Neural cell (in vitro differentiated cells): ENCODE measurements around the gene MICB. TPM values are rescaled to one million over a fixed set of nuclear protein-coding genes. Genes with fewer than 3 reads are reported as not detected.

Experiments used
- H2AFZ ChIP-seq: fragments of 200-600, 300-800 bp; sonication (generic), shearing (Covaris generic); 2 replicates; pipeline ENCODE4 v1.6.0; 2014; ENCODE audit warnings: low read depth, mild to moderate bottlenecking, antibody characterized with exemption, low read length, moderate library complexity
- H3F3A ChIP-seq: fragments of 200-600 bp; shearing (Covaris generic); 2 replicates; pipeline ENCODE4 v1.6.1; 2016; ENCODE audit warnings: mild to moderate bottlenecking, moderate library complexity, mixed read lengths, antibody characterized with exemption, low read length; ENCODE audit not compliant: insufficient read depth, poor library complexity, severe bottlenecking
- H3K27ac ChIP-seq: fragments of 200-600, 300-800 bp; sonication (generic), shearing (Covaris generic); 2 replicates; pipeline ENCODE4 v1.5.1; 2014; ENCODE audit warnings: mild to moderate bottlenecking, low read length, moderate library complexity
- H3K27me3 ChIP-seq: fragments of 300-800, 200-600 bp; sonication (generic), shearing (Covaris generic); 2 replicates; pipeline ENCODE4 v1.6.0; 2014; ENCODE audit warnings: mild to moderate bottlenecking, low read depth, low read length, moderate library complexity; ENCODE audit not compliant: insufficient read depth
- H3K36me3 ChIP-seq: fragments of 300-800, 200-600 bp; sonication (generic), shearing (Covaris generic); 2 replicates; pipeline ENCODE4 v1.5.1; 2014; ENCODE audit warnings: mild to moderate bottlenecking, antibody characterized with exemption, low read length, moderate library complexity; ENCODE audit not compliant: insufficient read depth
- H3K4me2 ChIP-seq: fragments of 300-800, 200-600 bp; sonication (generic), shearing (Covaris generic); 2 replicates; pipeline ENCODE4 v1.6.0; 2014; ENCODE audit warnings: mild to moderate bottlenecking, low read length
- H3K4me3 ChIP-seq: fragments of 300-800, 200-600 bp; sonication (generic), shearing (Covaris generic); 2 replicates; pipeline ENCODE4 v1.5.1; 2014; ENCODE audit warnings: mild to moderate bottlenecking, low read length, moderate library complexity
- H3K79me2 ChIP-seq: fragments of 200-600 bp; shearing (Covaris generic); replicated peaks from 2 replicates; pipeline ENCODE4 v1.6.0; 2014; ENCODE audit warnings: mild to moderate bottlenecking, low read length, moderate library complexity; ENCODE audit not compliant: insufficient read depth
- H3K9ac ChIP-seq: fragments of 300-800, 200-600 bp; sonication (generic), shearing (Covaris generic); 2 replicates; pipeline ENCODE4 v1.6.1; 2016; ENCODE audit warnings: mild to moderate bottlenecking, low read length, mixed read lengths
- H3K9me2 ChIP-seq: fragments of 200-600 bp; shearing (Covaris generic); 2 replicates; pipeline ENCODE4 v1.6.1; 2016; ENCODE audit warnings: mild to moderate bottlenecking, low read length, mixed read lengths; ENCODE audit not compliant: insufficient read depth
- H3K9me3 ChIP-seq: fragments of 200-600, 300-800 bp; sonication (generic), shearing (Covaris generic); 2 replicates; pipeline ENCODE4 v1.6.1; 2016; ENCODE audit warnings: mild to moderate bottlenecking, mixed run types, low read length, moderate library complexity, mixed read lengths
- H4K20me1 ChIP-seq: fragments of 200-600 bp; shearing (Covaris generic); 2 replicates; pipeline ENCODE4 v1.6.1; 2016; ENCODE audit warnings: mild to moderate bottlenecking, mixed run types; ENCODE audit not compliant: insufficient read depth
- EP300 ChIP-seq: fragments of 450-650 bp; conservative IDR thresholded peaks from 2 replicates; pipeline ENCODE4 v1.6.1; 2014; ENCODE audit warnings: antibody characterized with exemption, mild to moderate bottlenecking, moderate library complexity; ENCODE audit not compliant: poor library complexity, severe bottlenecking
- EZH2 ChIP-seq: fragments of 200-600, 300-800 bp; shearing (Covaris generic), sonication (generic); IDR thresholded peaks from 2 replicates; pipeline ENCODE4 v1.6.1; 2014; ENCODE audit warnings: antibody characterized with exemption, low read length, borderline replicate concordance, mild to moderate bottlenecking; ENCODE audit not compliant: insufficient read depth, poor library complexity, severe bottlenecking
- MXI1 ChIP-seq: fragments of 450-650 bp; conservative IDR thresholded peaks from 2 replicates; pipeline ENCODE4 v1.6.1; 2014; ENCODE audit warnings: antibody characterized with exemption, mild to moderate bottlenecking; ENCODE audit not compliant: poor library complexity, severe bottlenecking
- POLR2AphosphoS5 ChIP-seq: IDR thresholded peaks from 2 replicates; pipeline ENCODE4 v1.6.1; 2012
- RAD21 ChIP-seq: fragments of 450-650 bp; conservative IDR thresholded peaks from 2 replicates; pipeline ENCODE4 v1.6.1; 2014; ENCODE audit warnings: antibody characterized with exemption, mild to moderate bottlenecking, moderate library complexity
- REST ChIP-seq: IDR thresholded peaks from 2 replicates; pipeline ENCODE4 v1.6.1; 2012; ENCODE audit warnings: borderline replicate concordance
- SMC3 ChIP-seq: fragments of 450-650 bp; conservative IDR thresholded peaks from 2 replicates; pipeline ENCODE4 v1.6.1; 2014; ENCODE audit warnings: antibody characterized with exemption, mild to moderate bottlenecking, moderate library complexity; ENCODE audit not compliant: poor library complexity
- TAF1 ChIP-seq: IDR thresholded peaks from 2 replicates; pipeline ENCODE4 v1.6.1; 2012; ENCODE audit warnings: low read depth
- polyA minus RNA-seq: library from RNA; depleted of rRNA, polyadenylated mRNA; stranded (reverse); fragments of >200 nt; gene quantifications from 2 replicates; pipeline ENCODE4 v1.2.3, GENCODE V29; 2014
- polyA plus RNA-seq: library from polyadenylated mRNA; depleted of rRNA; stranded (reverse); fragments of >200 nt; gene quantifications from 2 replicates; pipeline ENCODE4 v1.2.3, GENCODE V29; 2014
- TF ChIP-seq, protein P1 (sequence below): fragments of 450-650 bp; IDR thresholded peaks from 2 replicates; pipeline ENCODE4 v1.5.1; 2014; ENCODE audit warnings: antibody characterized with exemption, mild to moderate bottlenecking, moderate library complexity; ENCODE audit not compliant: poor library complexity, severe bottlenecking

MICB gene
- polyA plus RNA-seq: 0.14 TPM in 1 of 2 replicates, not detected in the other
- polyA minus RNA-seq: not detected in 2 replicates

DNA sequence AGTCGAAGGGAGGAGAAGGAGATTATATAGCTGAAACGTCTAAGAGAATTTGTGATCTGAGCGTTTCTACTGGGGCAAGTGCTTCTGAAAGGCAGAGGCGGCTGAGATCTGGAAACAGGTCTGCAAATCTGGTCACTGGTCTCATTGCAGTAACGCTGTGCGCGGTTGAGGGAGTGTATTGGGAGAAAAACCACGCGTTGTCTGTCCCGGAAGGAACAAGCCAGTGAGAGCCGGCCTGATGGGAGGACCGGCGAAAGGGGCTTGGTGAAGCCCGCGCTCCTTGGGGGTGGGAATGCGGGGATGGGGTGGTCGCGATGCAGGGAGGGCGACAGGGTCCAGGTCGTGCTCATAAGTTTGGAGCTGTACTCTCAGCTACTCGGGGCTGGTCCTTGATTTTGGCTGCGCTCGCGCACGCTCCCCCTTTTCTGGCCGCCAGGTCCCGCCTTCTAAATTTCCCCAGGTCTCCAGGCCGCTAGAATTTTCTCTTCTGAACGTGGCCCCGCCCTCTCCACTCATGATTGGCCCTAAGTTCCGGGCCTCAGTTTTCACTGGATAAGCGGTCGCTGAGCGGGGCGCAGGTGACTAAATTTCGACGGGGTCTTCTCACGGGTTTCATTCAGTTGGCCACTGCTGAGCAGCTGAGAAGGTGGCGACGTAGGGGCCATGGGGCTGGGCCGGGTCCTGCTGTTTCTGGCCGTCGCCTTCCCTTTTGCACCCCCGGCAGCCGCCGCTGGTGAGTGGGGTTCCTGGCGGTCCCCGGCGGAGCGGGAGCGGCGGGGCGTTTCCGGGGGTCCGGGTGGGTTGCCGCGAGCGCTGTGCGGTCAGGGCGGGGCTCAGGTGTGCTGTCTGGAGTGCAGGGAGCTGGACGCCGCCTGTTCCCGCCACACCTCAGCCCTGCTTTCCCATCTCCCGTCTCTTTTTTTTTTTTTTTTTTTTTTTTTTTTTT is at the start of gene MICB:
TSS of gene MICB (plus strand) at position 615 of the 946 bp plus-strand sequence. CDS start at position 664, 49 bp downstream.
- no peaks in the 10 kb centered on the region for H3K79me2 ChIP-seq
- H3K9me3 ChIP-seq: no peaks in the 10 kb centered on the region
- no peak within 1 kb of the TSS for H3K27ac ChIP-seq
- no peak within 1 kb of the TSS for H3K4me2 ChIP-seq
- no peaks in the 10 kb centered on the region for H3F3A ChIP-seq
- H3K36me3 ChIP-seq: no peaks in the 10 kb centered on the region
- H4K20me1 ChIP-seq: no peaks in the 10 kb centered on the region
- peaks cover 69% of the 10 kb centered on the region for H3K27me3 ChIP-seq
- peak within 1 kb of the TSS; percentile 60 for H3K4me3 ChIP-seq
- TF ChIP-seq REST (no peak), MXI1 (no peak), POLR2AphosphoS5 (no peak), EP300 (no peak), EZH2 (no peak), RAD21 (no peak), SMC3 (no peak), TAF1 (no peak)
- TF ChIP-seq, protein P1, sequence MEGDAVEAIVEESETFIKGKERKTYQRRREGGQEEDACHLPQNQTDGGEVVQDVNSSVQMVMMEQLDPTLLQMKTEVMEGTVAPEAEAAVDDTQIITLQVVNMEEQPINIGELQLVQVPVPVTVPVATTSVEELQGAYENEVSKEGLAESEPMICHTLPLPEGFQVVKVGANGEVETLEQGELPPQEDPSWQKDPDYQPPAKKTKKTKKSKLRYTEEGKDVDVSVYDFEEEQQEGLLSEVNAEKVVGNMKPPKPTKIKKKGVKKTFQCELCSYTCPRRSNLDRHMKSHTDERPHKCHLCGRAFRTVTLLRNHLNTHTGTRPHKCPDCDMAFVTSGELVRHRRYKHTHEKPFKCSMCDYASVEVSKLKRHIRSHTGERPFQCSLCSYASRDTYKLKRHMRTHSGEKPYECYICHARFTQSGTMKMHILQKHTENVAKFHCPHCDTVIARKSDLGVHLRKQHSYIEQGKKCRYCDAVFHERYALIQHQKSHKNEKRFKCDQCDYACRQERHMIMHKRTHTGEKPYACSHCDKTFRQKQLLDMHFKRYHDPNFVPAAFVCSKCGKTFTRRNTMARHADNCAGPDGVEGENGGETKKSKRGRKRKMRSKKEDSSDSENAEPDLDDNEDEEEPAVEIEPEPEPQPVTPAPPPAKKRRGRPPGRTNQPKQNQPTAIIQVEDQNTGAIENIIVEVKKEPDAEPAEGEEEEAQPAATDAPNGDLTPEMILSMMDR: no peak
- no peak within 1 kb of the TSS for H2AFZ ChIP-seq
- H3K9ac ChIP-seq: no peak within 1 kb of the TSS
- H3K9me2 ChIP-seq: no peaks in the 10 kb centered on the region

DNA sequence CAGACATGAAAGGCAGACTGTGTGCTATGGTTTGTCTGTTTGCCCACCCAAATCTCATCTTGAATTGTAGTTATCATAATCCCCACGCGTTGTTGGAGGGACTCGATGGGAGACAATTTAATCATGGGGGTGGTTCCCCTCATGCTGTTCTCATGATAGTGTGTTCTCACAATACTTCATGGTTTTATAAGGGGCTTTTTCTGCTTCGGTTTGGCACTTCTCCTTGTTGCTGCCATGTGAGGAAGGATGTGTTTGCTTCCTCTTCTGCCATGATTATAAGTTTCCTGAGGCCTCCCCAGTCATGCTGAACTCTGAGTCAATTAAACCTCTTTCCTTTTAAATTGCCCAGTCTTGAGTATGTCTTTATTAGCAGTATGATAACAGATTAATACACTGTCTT is 47.2 kb upstream of the MICB start:
- Histone ChIP-seq H4K20me1 (no peaks in the 10 kb centered on the region), H3K9me3 (no peaks in the 10 kb centered on the region), H3K4me2 (no peak overlapping the region), H3K36me3 (no peaks in the 10 kb centered on the region), H3K27me3 (no peaks in the 10 kb centered on the region), H3K79me2 (no peaks in the 10 kb centered on the region), H2AFZ (no peak overlapping the region), H3F3A (no peaks in the 10 kb centered on the region), H3K9me2 (no peaks in the 10 kb centered on the region), H3K27ac (no peak overlapping the region), H3K4me3 (no peak overlapping the region), H3K9ac (no peak overlapping the region)
- no peak for TF ChIP-seq REST
- no peak for TF ChIP-seq TAF1
- no peak for TF ChIP-seq MXI1
- TF ChIP-seq, protein P1: no peak
- no peak for TF ChIP-seq RAD21
- TF ChIP-seq POLR2AphosphoS5: no peak
- TF ChIP-seq EP300: no peak
- no peak for TF ChIP-seq SMC3
